22Rv1 (cell line): ENCODE results near the gene PDE2A.

ENCODE experiments used
- H3K27ac ChIP-seq: fragments of 450-650 bp; 2 replicates; pipeline ENCODE4 v1.5.1; 2017
- CTCF ChIP-seq: fragments of 450-650 bp; IDR thresholded peaks from 2 replicates; pipeline ENCODE4 v1.5.1; 2017; ENCODE audit warnings: mild to moderate bottlenecking
- ZFX ChIP-seq: fragments of 450-650 bp; IDR thresholded peaks from 2 replicates; pipeline ENCODE4 v1.6.1; 2017; ENCODE audit warnings: antibody characterized with exemption, borderline replicate concordance

PDE2A gene

DNA sequence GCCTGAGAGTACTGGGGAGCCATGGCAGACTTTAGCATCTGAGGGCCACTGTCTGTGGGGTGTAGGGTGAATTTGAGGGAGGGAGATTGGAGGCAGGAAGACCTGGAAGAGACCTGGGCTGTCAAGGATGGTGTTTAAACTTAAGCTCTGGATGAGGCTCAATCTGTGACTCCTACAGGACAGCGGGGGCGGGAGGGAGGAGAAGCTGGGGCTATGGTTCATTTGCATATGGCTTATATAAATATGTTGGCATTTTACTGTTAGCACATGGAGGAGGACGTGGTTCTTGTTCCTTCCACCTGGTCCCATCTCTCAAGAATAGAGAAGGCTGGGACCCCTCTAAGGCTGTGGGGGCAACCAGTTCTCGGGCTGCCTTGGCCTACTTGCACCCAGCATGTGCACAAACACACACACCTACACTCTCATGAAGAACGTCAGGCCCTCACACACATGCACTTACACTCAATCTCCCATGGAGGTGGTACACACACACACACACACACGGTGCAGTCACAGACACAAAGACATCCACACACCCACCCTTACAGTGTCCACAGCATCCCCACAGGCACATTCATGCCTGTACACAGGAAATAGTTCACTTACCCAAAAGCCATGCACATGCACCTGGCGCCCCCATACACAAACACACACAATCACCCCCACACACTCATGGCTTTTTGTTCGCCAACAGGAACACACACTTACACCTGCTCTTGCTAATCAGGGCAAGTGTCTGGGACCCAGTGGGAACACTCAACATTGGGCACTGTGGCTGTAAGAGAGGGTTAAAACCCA, 81.3 kb downstream of the PDE2A start:
- TF ChIP-seq CTCF (no peak), ZFX (no peak)
- no peak overlapping the region for H3K27ac ChIP-seq

GRCh38 chr11:72591785-72592502, 82.3 kb downstream of the PDE2A start:
- H3K27ac ChIP-seq = no peak overlapping the region
- no peak for TF ChIP-seq CTCF
- no peak for TF ChIP-seq ZFX

DNA sequence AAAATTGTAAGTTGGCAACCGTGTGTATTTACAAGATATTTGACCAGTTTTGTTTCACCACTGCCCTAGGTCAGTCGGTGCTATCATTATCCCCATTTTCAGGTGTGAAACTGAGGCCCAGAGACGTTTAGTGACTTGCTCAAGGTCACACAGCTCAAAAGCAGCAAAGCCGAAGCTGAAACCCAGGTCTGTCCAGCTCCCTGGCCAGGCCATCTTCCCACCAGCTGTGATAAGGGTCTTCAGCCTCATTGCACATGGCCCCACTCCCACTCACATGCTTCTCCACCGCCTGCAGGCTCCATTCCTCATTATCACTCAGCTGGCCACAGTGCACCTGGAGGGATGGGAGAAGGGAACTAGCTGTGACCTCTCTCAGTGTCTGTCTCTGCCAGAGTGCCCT, 83.2 kb downstream of the PDE2A start:
- no peak overlapping the region for H3K27ac ChIP-seq
- TF ChIP-seq ZFX (no peak), CTCF (no peak)

DNA sequence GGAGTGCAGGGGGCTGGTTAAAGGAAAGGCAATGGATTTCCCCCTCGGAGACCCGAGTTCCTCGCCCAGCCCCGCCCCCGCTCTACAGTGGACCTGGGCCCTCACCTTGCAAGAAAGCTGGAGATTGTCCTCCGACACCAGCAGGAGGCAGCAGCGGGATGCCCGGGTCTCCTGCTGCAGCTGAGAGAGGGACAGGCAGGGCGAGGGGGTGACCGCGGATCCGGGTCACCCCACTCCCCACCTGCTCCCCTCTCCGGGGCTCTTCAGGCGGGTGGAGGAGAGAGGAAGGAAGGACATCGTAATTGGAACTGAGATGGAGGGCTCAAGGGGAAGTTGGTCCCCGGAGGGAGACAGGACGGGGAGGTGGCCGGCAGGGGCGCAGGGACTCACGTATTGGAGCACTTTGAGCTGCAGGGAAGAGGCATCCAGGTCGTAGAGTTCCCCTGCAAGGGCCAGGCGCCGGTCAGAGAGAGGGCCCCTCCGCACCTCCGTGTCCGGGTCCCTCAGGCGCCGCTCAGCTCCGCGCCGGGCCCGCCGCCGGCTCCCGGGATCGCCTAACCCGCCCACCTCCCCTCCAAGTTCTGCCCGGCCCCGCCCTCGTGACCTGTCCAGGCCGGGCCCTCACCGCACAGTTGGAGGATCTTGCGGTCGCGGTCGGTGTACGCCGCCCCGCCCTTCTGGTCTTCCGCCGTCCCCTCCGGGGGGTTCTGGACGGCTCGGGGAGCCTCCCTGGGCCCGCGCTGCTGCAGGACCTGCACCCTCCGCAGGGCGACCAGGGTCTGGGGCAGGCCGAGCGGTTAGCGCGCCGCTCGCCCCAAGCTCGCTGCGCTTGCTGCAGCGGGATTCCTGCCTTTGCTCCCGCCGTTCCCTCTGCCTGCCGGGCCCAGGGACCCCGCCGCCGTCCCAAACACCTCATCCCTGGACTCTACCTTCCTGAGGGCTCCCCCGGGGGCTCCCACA, 84.1 kb downstream of the PDE2A start:
- no peak for TF ChIP-seq ZFX
- peak; percentile 85 for TF ChIP-seq CTCF
- H3K27ac ChIP-seq = no peak overlapping the region

GRCh38 chr11:72588421-72589410, 85.5 kb downstream of the PDE2A start:
- H3K27ac ChIP-seq = no peak overlapping the region
- TF ChIP-seq CTCF (no peak), ZFX (no peak)

DNA sequence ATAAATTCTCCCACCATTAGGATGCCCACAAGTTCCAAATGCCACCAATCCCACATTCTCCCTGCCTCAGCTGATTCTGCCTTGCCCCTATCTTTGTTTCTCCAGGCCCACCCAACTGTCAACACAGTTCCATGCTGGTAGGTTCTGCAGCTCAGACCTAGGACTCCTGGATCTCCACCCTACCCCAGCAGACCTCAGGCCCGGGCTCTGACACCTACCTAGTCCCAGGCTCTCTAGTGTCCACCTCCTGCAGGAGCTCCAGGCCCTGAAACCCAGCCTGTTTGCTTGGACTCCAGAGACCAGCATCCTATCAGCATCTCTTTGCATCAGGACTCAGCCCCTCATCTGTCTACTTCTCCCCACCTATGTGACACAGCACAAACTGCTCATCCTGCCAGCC, 86.5 kb downstream of the PDE2A start:
- H3K27ac ChIP-seq = no peak overlapping the region
- no peak for TF ChIP-seq ZFX
- no peak for TF ChIP-seq CTCF
